Ovary (tissue), 9 donors: ENCODE data around the gene LARGE2. TPM values are rescaled to one million over a fixed set of nuclear protein-coding genes. Genes with fewer than 3 reads are reported as not detected.

Source experiments
- DNase-seq, 5 donors: peaks; one replicate each; pipeline ENCODE4 v3.0.0-alpha.2; 2019 to 2020
- H3K27ac ChIP-seq, 2 donors: fragments of 200-600 bp; one replicate each; pipeline versions ENCODE4 v1.5.1 to v1.8.0; 2019 to 2022
- H3K27me3 ChIP-seq: fragments of 200-600 bp; one replicate; pipeline ENCODE4 v1.8.0; 2022
- H3K36me3 ChIP-seq: fragments of 200-600 bp; sonication (generic); one replicate; pipeline ENCODE4 v1.5.1; 2019
- H3K4me1 ChIP-seq: one replicate; pipeline ENCODE4 v1.8.1; 2013; ENCODE audit warnings: mild to moderate bottlenecking, moderate library complexity; ENCODE audit not compliant: insufficient read depth
- H3K4me3 ChIP-seq: fragments of 200-600 bp; sonication (generic); one replicate; pipeline ENCODE4 v1.5.1; 2017
- H3K9me3 ChIP-seq, 2 donors: fragments of 200-600 bp in 1 of 2; sonication (generic) in 1 of 2; one replicate each; pipeline versions ENCODE4 v1.5.1 to v1.8.1; 2013 to 2019; ENCODE audit warnings: mild to moderate bottlenecking in 1 of 2, moderate library complexity in 1 of 2
- EP300 ChIP-seq: sonication (generic); formaldehyde crosslinking; IDR thresholded peaks from one replicate; pipeline ENCODE4 v1.6.1; 2017; ENCODE audit warnings: antibody characterized with exemption
- POLR2A ChIP-seq: fragments of 450-650 bp; IDR thresholded peaks from one replicate; pipeline ENCODE4 v1.6.1; 2017; ENCODE audit warnings: antibody characterized with exemption, mild to moderate bottlenecking, moderate library complexity
- WGBS, 3 donors: extraction: QIAGEN DNeasy Blood & Tissue Kit in 1 of 3; methylation state at CpG; one replicate each; pipeline versions ENCODE4 v1.1.5 to v1.1.7; 2013 to 2017; 5-methylcytosine and 5-hydroxymethylcytosine counted together
- intact Hi-C, 4 donors: fragments of 100-400 bp; cut with DNase I; formaldehyde crosslinking; loops; one replicate each; pipeline versions ENCODE4 v1.11.0 to v1.15.1; 2022 to 2023
- polyA plus RNA-seq, 2 donors: library from polyadenylated mRNA; stranded (reverse); fragments of 200-250 nt in 1 of 2; fragments of 350-450 nt in 1 of 2; fragmentation: Illumina TruSeq in 1 of 2; extraction: RNeasy Lipid Tissue Mini Kit (QIAGEN cat#74804) in 1 of 2; gene quantifications; one replicate each; pipeline ENCODE4 v1.2.3, GENCODE V29; 2013 to 2014
- total RNA-seq, 7 donors: library from RNA; depleted of rRNA in 2 of 7; stranded (reverse); fragments of >200 nt in 2 of 7; fragmentation: NEBNext Ultra II Directional in 3 of 7; extraction: Animal tissue kit (Norgen Biotek cat#: 25700) in 3 of 7; gene quantifications; one replicate each; pipeline versions ENCODE4 v1.1.0 to v1.2.4, GENCODE V29; 2016 to 2023
- TF ChIP-seq, protein P1 (sequence below), 3 donors: fragments of 450-650 bp in 2 of 3; fragments of 200-600 bp in 1 of 3; IDR thresholded peaks; one replicate each; pipeline versions ENCODE4 v1.5.1 to v1.8.0; 2016 to 2022; ENCODE audit warnings: antibody characterized with exemption in 3 of 3, mild to moderate bottlenecking in 1 of 3
- donor health status: DM: no; HTN: no; CAD: no; lungs with moderate emphysema.
- donor health status: DM: no; HTN: no; CAD: no.
- donor health status: Bipolar disorder and iron deficiency.
- donor health status: DM: yes; HTN: yes; CAD: no.
- donor health status: DM: no; HTN: no; CAD: no.
- donor health status: DM: yes; HTN: yes; CAD: no.

Gene LARGE2
- total and polyA plus RNA-seq, 9 donors, result 0.42 to 8.0 (median 3.2) TPM

DNA sequence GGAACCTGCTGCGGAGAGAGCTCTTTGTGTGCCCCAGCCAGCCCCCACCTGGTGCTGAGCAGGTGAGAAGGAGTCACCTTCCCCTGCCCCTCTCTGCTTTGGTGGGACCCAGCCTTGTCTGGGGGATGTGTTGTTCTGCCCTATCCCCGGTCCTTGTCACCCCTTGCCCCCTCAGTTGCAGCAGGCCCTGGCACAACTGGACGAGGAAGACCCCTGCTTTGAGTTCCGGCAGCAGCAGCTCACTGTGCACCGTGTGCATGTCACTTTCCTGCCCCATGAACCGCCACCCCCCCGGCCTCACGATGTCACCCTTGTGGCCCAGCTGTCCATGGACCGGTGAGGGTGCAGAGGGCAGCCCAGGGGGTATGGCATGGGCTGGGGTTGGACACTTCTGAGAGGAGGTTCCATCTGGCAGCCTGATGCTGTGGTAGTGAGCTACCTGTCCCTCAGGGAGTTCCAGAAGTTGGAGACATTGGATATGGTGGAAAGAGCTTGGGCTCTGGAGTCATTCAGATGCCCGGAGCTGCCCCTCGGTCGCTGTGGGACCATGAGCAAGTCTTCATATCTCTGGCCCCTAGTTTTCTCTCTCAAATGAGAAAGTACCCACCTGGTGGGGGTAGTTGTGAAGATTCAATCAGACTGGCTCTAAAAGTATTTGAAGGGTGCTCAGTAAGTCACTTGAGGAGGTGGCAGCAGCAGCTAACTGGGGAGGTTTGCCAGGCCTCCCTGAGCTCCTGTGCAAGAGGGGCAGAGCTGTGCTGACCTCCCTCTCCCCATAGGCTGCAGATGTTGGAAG lies 4.3 kb downstream of the LARGE2 start:
- 84 to 90% (median 90%) methylated on average over 12 of the region's 12 CpGs for WGBS, 3 donors
- intact Hi-C loops, result no loop called here
- no peaks in the 10 kb centered on the region for H3K27me3 ChIP-seq

DNA sequence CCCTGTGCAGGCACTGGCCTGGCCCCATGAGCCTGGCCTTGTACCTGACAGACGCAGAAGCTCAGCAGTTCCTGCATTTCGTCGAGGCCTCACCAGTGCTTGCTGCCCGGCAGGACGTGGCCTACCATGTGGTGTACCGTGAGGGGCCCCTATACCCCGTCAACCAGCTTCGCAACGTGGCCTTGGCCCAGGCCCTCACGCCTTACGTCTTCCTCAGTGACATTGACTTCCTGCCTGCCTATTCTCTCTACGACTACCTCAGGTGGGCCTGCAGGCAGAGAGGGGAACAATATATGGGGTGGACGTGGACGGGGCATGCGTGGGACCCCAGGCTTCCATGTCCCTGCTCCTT lies 4.9 kb downstream of the LARGE2 start:
- Histone ChIP-seq H3K9me3 (no peaks in the 10 kb centered on the region), H3K4me3 (no peak overlapping the region), H3K4me1 (peaks cover 2% of the 10 kb centered on the region), H3K27ac (no peak overlapping the region), H3K27me3 (no peaks in the 10 kb centered on the region), H3K36me3 (no peaks in the 10 kb centered on the region)
- TF ChIP-seq, protein P1, sequence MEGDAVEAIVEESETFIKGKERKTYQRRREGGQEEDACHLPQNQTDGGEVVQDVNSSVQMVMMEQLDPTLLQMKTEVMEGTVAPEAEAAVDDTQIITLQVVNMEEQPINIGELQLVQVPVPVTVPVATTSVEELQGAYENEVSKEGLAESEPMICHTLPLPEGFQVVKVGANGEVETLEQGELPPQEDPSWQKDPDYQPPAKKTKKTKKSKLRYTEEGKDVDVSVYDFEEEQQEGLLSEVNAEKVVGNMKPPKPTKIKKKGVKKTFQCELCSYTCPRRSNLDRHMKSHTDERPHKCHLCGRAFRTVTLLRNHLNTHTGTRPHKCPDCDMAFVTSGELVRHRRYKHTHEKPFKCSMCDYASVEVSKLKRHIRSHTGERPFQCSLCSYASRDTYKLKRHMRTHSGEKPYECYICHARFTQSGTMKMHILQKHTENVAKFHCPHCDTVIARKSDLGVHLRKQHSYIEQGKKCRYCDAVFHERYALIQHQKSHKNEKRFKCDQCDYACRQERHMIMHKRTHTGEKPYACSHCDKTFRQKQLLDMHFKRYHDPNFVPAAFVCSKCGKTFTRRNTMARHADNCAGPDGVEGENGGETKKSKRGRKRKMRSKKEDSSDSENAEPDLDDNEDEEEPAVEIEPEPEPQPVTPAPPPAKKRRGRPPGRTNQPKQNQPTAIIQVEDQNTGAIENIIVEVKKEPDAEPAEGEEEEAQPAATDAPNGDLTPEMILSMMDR (IDR thresholded peaks at IDR 0.05), result no peak
- TF ChIP-seq POLR2A (no peak), EP300 (no peak)
- DNase-seq, result peak in 2 of 5 donors; percentile 21
- 71 to 80% (median 74%) methylated on average over 15 of the region's 15 CpGs for WGBS, 3 donors
- intact Hi-C loops, result no loop called here

More for the DNA sequence above, 4.3 kb downstream of the LARGE2 start:
- DNase-seq, result peak in 2 of 5 donors; percentile 17 to 22
- TF ChIP-seq POLR2A, result no peak
- TF ChIP-seq EP300, result no peak
- TF ChIP-seq, protein P1 (IDR thresholded peaks at IDR 0.05), result no peak
- Histone ChIP-seq H3K36me3 (no peaks in the 10 kb centered on the region), H3K9me3 (no peaks in the 10 kb centered on the region), H3K27ac (no peak overlapping the region), H3K4me1 (peaks cover 2% of the 10 kb centered on the region), H3K4me3 (no peak overlapping the region)

DNA sequence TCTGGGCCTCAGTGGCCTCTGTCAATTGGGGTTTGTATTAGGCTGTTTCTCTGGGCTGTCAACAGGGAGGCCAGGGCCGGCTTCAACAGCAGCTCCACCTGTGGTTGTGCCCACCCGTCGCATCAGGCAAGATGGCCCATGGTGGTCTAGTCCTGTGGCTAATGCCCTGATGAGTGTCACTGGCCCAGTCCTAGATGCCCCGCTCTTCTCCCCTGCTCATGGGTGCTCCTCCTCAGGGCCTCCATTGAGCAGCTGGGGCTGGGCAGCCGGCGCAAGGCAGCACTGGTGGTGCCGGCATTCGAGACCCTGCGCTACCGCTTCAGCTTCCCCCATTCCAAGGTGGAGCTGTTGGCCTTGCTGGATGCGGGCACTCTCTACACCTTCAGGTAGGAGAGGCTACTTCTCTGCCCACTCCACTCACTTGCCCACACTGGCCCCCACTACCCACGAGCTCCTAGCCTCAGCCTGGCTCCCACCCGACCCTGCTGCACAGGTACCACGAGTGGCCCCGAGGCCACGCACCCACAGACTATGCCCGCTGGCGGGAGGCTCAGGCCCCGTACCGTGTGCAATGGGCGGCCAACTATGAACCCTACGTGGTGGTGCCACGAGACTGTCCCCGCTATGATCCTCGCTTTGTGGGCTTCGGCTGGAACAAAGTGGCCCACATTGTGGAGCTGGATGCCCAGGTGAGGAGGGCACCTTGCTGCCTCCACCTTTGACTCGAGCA lies 5.4 kb downstream of the LARGE2 start:
- Histone ChIP-seq H3K27ac (no peak overlapping the region), H3K4me1 (peaks cover 2% of the 10 kb centered on the region), H3K27me3 (no peaks in the 10 kb centered on the region), H3K4me3 (no peak overlapping the region), H3K36me3 (no peaks in the 10 kb centered on the region), H3K9me3 (no peaks in the 10 kb centered on the region)
- peak in 3 of 5 donors; percentile 9 to 25 (median 21) for DNase-seq
- intact Hi-C loops, result no loop called here
- WGBS, 3 donors, result 89 to 92% (median 91%) methylated on average over 27 of the region's 27 CpGs
- TF ChIP-seq, protein P1 (IDR thresholded peaks at IDR 0.05), result no peak
- no peak for TF ChIP-seq POLR2A
- TF ChIP-seq EP300, result no peak

DNA sequence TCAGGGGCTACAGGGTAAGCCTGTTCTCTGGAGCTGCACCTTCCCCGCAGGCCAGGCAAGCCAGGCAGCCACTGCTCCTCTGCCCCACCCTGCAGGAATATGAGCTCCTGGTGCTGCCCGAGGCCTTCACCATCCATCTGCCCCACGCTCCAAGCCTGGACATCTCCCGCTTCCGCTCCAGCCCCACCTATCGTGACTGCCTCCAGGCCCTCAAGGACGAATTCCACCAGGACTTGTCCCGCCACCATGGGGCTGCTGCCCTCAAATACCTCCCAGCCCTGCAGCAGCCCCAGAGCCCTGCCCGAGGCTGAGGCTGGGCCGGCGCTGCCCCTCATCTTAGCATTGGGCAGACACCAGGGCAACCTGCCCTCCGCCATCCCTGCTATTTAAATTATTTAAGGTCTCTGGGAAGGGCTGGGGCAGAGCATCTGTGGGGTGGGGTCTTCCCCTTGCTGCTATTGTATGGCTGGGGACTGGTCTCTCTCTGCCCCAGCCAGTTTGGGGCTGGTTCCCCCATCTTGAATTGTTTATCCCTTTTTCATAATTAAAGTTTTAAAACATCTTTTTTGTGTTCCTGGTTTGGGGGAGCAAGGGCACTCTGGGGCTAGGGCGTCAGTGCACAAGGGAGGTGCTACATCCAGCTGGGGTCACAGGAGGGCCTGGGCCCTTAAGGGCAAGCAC lies 6.2 kb downstream of the LARGE2 start:
- TF ChIP-seq, protein P1 (IDR thresholded peaks at IDR 0.05), result no peak
- no peak for TF ChIP-seq EP300
- no peak for TF ChIP-seq POLR2A
- Histone ChIP-seq H3K27ac (no peak overlapping the region), H3K4me3 (no peak overlapping the region), H3K9me3 (no peaks in the 10 kb centered on the region), H3K4me1 (peaks cover 2% of the 10 kb centered on the region), H3K36me3 (no peaks in the 10 kb centered on the region), H3K27me3 (no peaks in the 10 kb centered on the region)
- peak in 3 of 5 donors; percentile 14 to 22 (median 16) for DNase-seq
- WGBS, 3 donors, result 42 to 62% (median 45%) methylated on average over 13 of the region's 13 CpGs
- intact Hi-C loops, result no loop called here
